Suprapubic skin (tissue), 4 donors: Measurements from ENCODE around the gene TUSC7. TPM values are rescaled to one million over a fixed set of nuclear protein-coding genes. Genes with fewer than 3 reads are reported as not detected.

Source experiments
- DNase-seq, 2 donors: peaks; one replicate each; pipeline ENCODE4 v3.0.0-alpha.2; 2019; ENCODE audit warnings: low spot score in 2 of 2
- H3K27ac ChIP-seq: fragments of 200-600 bp; sonication (generic); one replicate; pipeline ENCODE4 v1.5.1; 2019
- H3K27me3 ChIP-seq: fragments of 200-600 bp; sonication (generic); one replicate; pipeline ENCODE4 v1.5.1; 2019
- H3K36me3 ChIP-seq: fragments of 200-600 bp; sonication (generic); one replicate; pipeline ENCODE4 v1.5.1; 2019
- H3K4me1 ChIP-seq: fragments of 200-600 bp; sonication (generic); one replicate; pipeline ENCODE4 v1.5.1; 2019
- H3K4me3 ChIP-seq: fragments of 200-600 bp; sonication (generic); one replicate; pipeline ENCODE4 v1.5.1; 2019; ENCODE audit warnings: mild to moderate bottlenecking
- H3K9me3 ChIP-seq: fragments of 200-600 bp; sonication (generic); one replicate; pipeline ENCODE4 v1.5.1; 2019
- CTCF ChIP-seq, 2 donors: fragments of 200-600 bp in 1 of 2; fragments of 450-650 bp in 1 of 2; sonication (generic) in 1 of 2; IDR thresholded peaks; one replicate each; pipeline ENCODE4 v1.5.1; 2016 to 2019; ENCODE audit warnings: antibody characterized with exemption in 2 of 2, mild to moderate bottlenecking in 1 of 2, moderate library complexity in 1 of 2
- EP300 ChIP-seq: sonication (generic); formaldehyde crosslinking; IDR thresholded peaks from one replicate; pipeline ENCODE4 v1.6.1; 2017; ENCODE audit warnings: antibody characterized with exemption
- POLR2A ChIP-seq, 2 donors: fragments of 450-650 bp; IDR thresholded peaks; one replicate each; pipeline ENCODE4 v1.6.1; 2017; ENCODE audit warnings: antibody characterized with exemption in 2 of 2, mild to moderate bottlenecking in 2 of 2, moderate library complexity in 2 of 2
- POLR2AphosphoS5 ChIP-seq, 3 donors: sonication (generic); formaldehyde crosslinking; IDR thresholded peaks; one replicate each; pipeline ENCODE4 v1.6.1; 2017; ENCODE audit warnings: antibody characterized with exemption in 3 of 3
- WGBS: methylation state at CpG from one replicate; pipeline ENCODE4 v1.1.5; 2018; 5-methylcytosine and 5-hydroxymethylcytosine counted together
- total RNA-seq, 4 donors: library from RNA; depleted of rRNA; stranded (reverse); fragments of >200 nt; gene quantifications; one replicate each; pipeline ENCODE4 v1.1.0, GENCODE V29; 2016

TUSC7 gene
- total RNA-seq, 4 donors from 2014 or later, result not detected

- Histone ChIP-seq H3K36me3 (no peaks in the 10 kb centered on the region), H3K4me1 (no peaks in the 10 kb centered on the region), H3K9me3 (no peaks in the 10 kb centered on the region), H3K4me3 (no peak overlapping the region), H3K27ac (no peak overlapping the region), H3K27me3 (no peaks in the 10 kb centered on the region)
- TF ChIP-seq POLR2A (IDR thresholded peaks at IDR 0.05), result no peak
- TF ChIP-seq EP300, result no peak
- no peak for TF ChIP-seq POLR2AphosphoS5 (IDR thresholded peaks at IDR 0.05)
- no peak for TF ChIP-seq CTCF (IDR thresholded peaks at IDR 0.05)
- WGBS, result 58% methylated on average over 4 of the region's 4 CpGs
- no peak for DNase-seq
Measured at GRCh38 chr3:116702334-116702733, 7.2 kb upstream of the TUSC7 start.

- Histone ChIP-seq H3K4me1 (no peaks in the 10 kb centered on the region), H3K4me3 (no peak overlapping the region), H3K27me3 (no peaks in the 10 kb centered on the region), H3K27ac (no peak overlapping the region), H3K9me3 (no peaks in the 10 kb centered on the region), H3K36me3 (no peaks in the 10 kb centered on the region)
- DNase-seq, result no peak
- TF ChIP-seq POLR2A (IDR thresholded peaks at IDR 0.05) (no peak), POLR2AphosphoS5 (IDR thresholded peaks at IDR 0.05) (no peak), EP300 (no peak), CTCF (IDR thresholded peaks at IDR 0.05) (no peak)
- WGBS, result 92% methylated on average over 3 of the region's 3 CpGs
Measured at GRCh38 chr3:116707531-116707930, 2.0 kb upstream of the TUSC7 start.

GRCh38 chr3:116716490-116716889 is 6.9 kb downstream of the TUSC7 start:
- Histone ChIP-seq H3K4me1 (no peaks in the 10 kb centered on the region), H3K36me3 (no peaks in the 10 kb centered on the region), H3K27ac (no peak overlapping the region), H3K27me3 (no peaks in the 10 kb centered on the region), H3K4me3 (no peak overlapping the region), H3K9me3 (no peaks in the 10 kb centered on the region)
- 76% methylated on average over 4 of the region's 4 CpGs for WGBS
- no peak for DNase-seq
- no peak for TF ChIP-seq POLR2AphosphoS5 (IDR thresholded peaks at IDR 0.05)
- TF ChIP-seq CTCF (IDR thresholded peaks at IDR 0.05), result no peak
- TF ChIP-seq POLR2A (IDR thresholded peaks at IDR 0.05), result no peak
- TF ChIP-seq EP300, result no peak

- no peaks in the 10 kb centered on the region for H3K9me3 ChIP-seq
Measured at GRCh38 chr3:116717566-116717965, 8.0 kb downstream of the TUSC7 start.

GRCh38 chr3:116728454-116728853 is 18.9 kb downstream of the TUSC7 start:
- DNase-seq, result no peak

More at GRCh38 chr3:116717566-116717965, 8.0 kb downstream of the TUSC7 start:
- DNase-seq, result no peak
- Histone ChIP-seq H3K4me1 (no peaks in the 10 kb centered on the region), H3K27me3 (no peaks in the 10 kb centered on the region), H3K36me3 (no peaks in the 10 kb centered on the region), H3K27ac (no peak overlapping the region), H3K4me3 (no peak overlapping the region)
- 97% methylated on average over 1 of the region's 1 CpG for WGBS
- TF ChIP-seq POLR2AphosphoS5 (IDR thresholded peaks at IDR 0.05), result no peak
- TF ChIP-seq EP300, result no peak
- no peak for TF ChIP-seq CTCF (IDR thresholded peaks at IDR 0.05)
- TF ChIP-seq POLR2A (IDR thresholded peaks at IDR 0.05), result no peak

More at GRCh38 chr3:116728454-116728853, 18.9 kb downstream of the TUSC7 start:
- 81% methylated on average over 2 of the region's 2 CpGs for WGBS
- no peaks in the 10 kb centered on the region for H3K9me3 ChIP-seq
- H3K4me3 ChIP-seq, result no peak overlapping the region
- no peaks in the 10 kb centered on the region for H3K36me3 ChIP-seq
- H3K27me3 ChIP-seq, result no peaks in the 10 kb centered on the region
- no peak overlapping the region for H3K27ac ChIP-seq
- no peaks in the 10 kb centered on the region for H3K4me1 ChIP-seq
- TF ChIP-seq POLR2A (IDR thresholded peaks at IDR 0.05), result no peak
- TF ChIP-seq CTCF (IDR thresholded peaks at IDR 0.05), result no peak
- no peak for TF ChIP-seq POLR2AphosphoS5 (IDR thresholded peaks at IDR 0.05)
- TF ChIP-seq EP300, result no peak
